Spleen (tissue), 11 donors: ENCODE results near the gene SPEF2. TPM values are rescaled to one million over a fixed set of nuclear protein-coding genes. Genes with fewer than 3 reads are reported as not detected.

Source experiments
- DNase-seq: peaks from one replicate; pipeline ENCODE4 v3.0.0-alpha.2; 2020
- H3K27ac ChIP-seq, 8 donors: fragments of 200-600 bp; sonication (generic) in 7 of 8; 1 replicate in 4 of 8; 2 replicates in 4 of 8; pipeline versions ENCODE4 v1.5.0 to v1.8.0; 2016 to 2021; ENCODE audit warnings: inconsistent platforms in 4 of 8, mild to moderate bottlenecking in 4 of 8, moderate library complexity in 1 of 8
- H3K27me3 ChIP-seq, 7 donors: fragments of 200-600 bp; sonication (generic) in 6 of 7; replicated peaks in 1 of 7; 1 replicate in 4 of 7; 2 replicates in 3 of 7; pipeline versions ENCODE4 v1.5.0 to v1.8.0; 2016 to 2021; ENCODE audit warnings: inconsistent platforms in 3 of 7, mild to moderate bottlenecking in 1 of 7
- H3K36me3 ChIP-seq, 6 donors: fragments of 200-600 bp; sonication (generic) in 5 of 6; 1 replicate in 4 of 6; 2 replicates in 2 of 6; pipeline versions ENCODE4 v1.5.0 to v1.8.0; 2016 to 2021; ENCODE audit warnings: inconsistent platforms in 2 of 6
- H3K4me1 ChIP-seq, 6 donors: fragments of 200-600 bp; sonication (generic) in 5 of 6; 1 replicate in 3 of 6; 2 replicates in 3 of 6; pipeline versions ENCODE4 v1.5.0 to v1.8.0; 2016 to 2021; ENCODE audit warnings: inconsistent platforms in 3 of 6
- H3K4me3 ChIP-seq, 8 donors: fragments of 200-600 bp; sonication (generic) in 7 of 8; 1 replicate in 4 of 8; 2 replicates in 4 of 8; pipeline versions ENCODE4 v1.5.0 to v1.8.0; 2016 to 2021; ENCODE audit warnings: inconsistent platforms in 4 of 8, mild to moderate bottlenecking in 4 of 8, moderate library complexity in 2 of 8
- H3K9me3 ChIP-seq, 8 donors: fragments of 200-600 bp; sonication (generic) in 7 of 8; 1 replicate in 4 of 8; 2 replicates in 4 of 8; pipeline versions ENCODE4 v1.5.0 to v1.8.0; 2016 to 2021; ENCODE audit warnings: inconsistent platforms in 4 of 8
- CTCF ChIP-seq, 11 experiments: fragments of 200-600 bp in 7 of 11; fragments of 450-650 bp in 4 of 11; sonication (generic) in 4 of 11; IDR thresholded peaks in 8 of 11; conservative IDR thresholded peaks in 3 of 11; 1 replicate in 7 of 11; 2 replicates in 4 of 11; pipeline versions ENCODE4 v1.4.0 to v1.8.0; 2016 to 2021; ENCODE audit warnings: antibody characterized with exemption in 11 of 11, inconsistent platforms in 4 of 11, mild to moderate bottlenecking in 1 of 11
- POLR2A ChIP-seq, 3 donors: fragments of 450-650 bp; IDR thresholded peaks; one replicate each; pipeline ENCODE4 v1.5.1; 2017; ENCODE audit warnings: antibody characterized with exemption in 3 of 3, mild to moderate bottlenecking in 1 of 3
- POLR2AphosphoS5 ChIP-seq, 3 donors: sonication (generic); formaldehyde crosslinking; IDR thresholded peaks; one replicate each; pipeline ENCODE4 v1.5.1; 2017; ENCODE audit warnings: antibody characterized with exemption in 3 of 3
- WGBS, 5 donors: extraction: QIAGEN DNeasy Blood & Tissue Kit in 3 of 5; methylation state at CpG; one replicate each; pipeline versions ENCODE4 v1.1.5 to v1.1.7; 2013 to 2018; 5-methylcytosine and 5-hydroxymethylcytosine counted together
- intact Hi-C: fragments of 100-400 bp; cut with DNase I; formaldehyde crosslinking; loops from one replicate; pipeline ENCODE4 v1.15.0; 2023; ENCODE audit warnings: low total_unique reads
- polyA plus RNA-seq, 3 donors: library from polyadenylated mRNA; stranded (reverse); fragments of 200-250 nt; gene quantifications; one replicate each; pipeline ENCODE4 v1.2.1, GENCODE V29; 2013
- total RNA-seq, 7 donors: library from RNA; depleted of rRNA in 3 of 7; stranded (reverse); fragments of >200 nt in 3 of 7; fragmentation: NEBNext Ultra II Directional in 4 of 7; extraction: Animal tissue kit (Norgen Biotek cat#: 25700) in 4 of 7; gene quantifications; one replicate each; pipeline versions ENCODE4 v1.1.0 to v1.2.1, GENCODE V29; 2016 to 2021
- donor health status: healthy with polysubstance abuse.
- donor health status: DM: no; HTN: no; CAD: no; lungs with moderate emphysema.
- donor health status: DM: no; HTN: no; CAD: no.
- donor health status: Bipolar disorder and iron deficiency.
- donor health status: healthy.
- donor health status: DM: no; HTN: no; CAD: no.
- donor health status: DM: yes; HTN: yes; CAD: no.

The SPEF2 gene
- total and polyA plus RNA-seq, 10 donors = 1.7 to 22.6 (median 8.5) TPM

- Histone ChIP-seq H3K27me3 (no peaks in the 10 kb centered on the region), H3K9me3 (peaks cover 0 to 9% (median 0%) of the 10 kb centered on the region in 8 donors), H3K4me1 (peaks cover 0 to 47% (median 23%) of the 10 kb centered on the region in 6 donors), H3K36me3 (no peaks in the 10 kb centered on the region), H3K27ac (peak overlapping the region in 7 of 8 donors; percentile 31 to 90 (median 80)), H3K4me3 (peak overlapping the region in 1 of 8 donors; percentile 10)
- TF ChIP-seq CTCF (IDR thresholded peaks at IDR 0.05 in 8 of 11, conservative IDR thresholded peaks at IDR 0.05 in 3 of 11) = no peak
- TF ChIP-seq POLR2AphosphoS5 (IDR thresholded peaks at IDR 0.05) = peak in 1 of 3 donors; percentile 39
- intact Hi-C loops = no loop called here
- DNase-seq = no peak
- WGBS, 5 donors = 53 to 71% (median 60%) methylated on average over 6 to 8 of the region's 8 CpGs
Measured at GRCh38 chr5:35852084-35852734, 234.5 kb downstream of the SPEF2 start.

- peak overlapping the region in 7 of 8 donors; percentile 61 to 90 (median 80) for H3K27ac ChIP-seq
- peaks cover 0 to 49% (median 23%) of the 10 kb centered on the region in 6 donors for H3K4me1 ChIP-seq
- H3K36me3 ChIP-seq = no peaks in the 10 kb centered on the region
- no peak for DNase-seq
- no peaks in the 10 kb centered on the region for H3K27me3 ChIP-seq
- TF ChIP-seq POLR2AphosphoS5 (IDR thresholded peaks at IDR 0.05) = no peak
- TF ChIP-seq POLR2A (IDR thresholded peaks at IDR 0.05) = no peak
- no peak for TF ChIP-seq CTCF (IDR thresholded peaks at IDR 0.05 in 8 of 11, conservative IDR thresholded peaks at IDR 0.05 in 3 of 11)
- intact Hi-C loops = no loop called here
- peaks cover 0 to 3% (median 0%) of the 10 kb centered on the region in 8 donors for H3K9me3 ChIP-seq
- peak overlapping the region in 1 of 8 donors; percentile 10 for H3K4me3 ChIP-seq
Measured at GRCh38 chr5:35852773-35853172, 235.1 kb downstream of the SPEF2 start.

- peak overlapping the region in 1 of 8 donors; percentile 46 for H3K4me3 ChIP-seq
- intact Hi-C loops = no loop called here
- H3K27me3 ChIP-seq = no peaks in the 10 kb centered on the region
- DNase-seq = no peak
- H3K4me1 ChIP-seq = peaks cover 0 to 49% (median 23%) of the 10 kb centered on the region in 6 donors
- no peaks in the 10 kb centered on the region for H3K9me3 ChIP-seq
- WGBS, 5 donors = 54 to 67% (median 61%) methylated on average over 3 of the region's 3 CpGs
- no peaks in the 10 kb centered on the region for H3K36me3 ChIP-seq
- peak in 1 of 3 donors; percentile 81 for TF ChIP-seq POLR2AphosphoS5 (IDR thresholded peaks at IDR 0.05)
- no peak for TF ChIP-seq CTCF (IDR thresholded peaks at IDR 0.05 in 8 of 11, conservative IDR thresholded peaks at IDR 0.05 in 3 of 11)
- H3K27ac ChIP-seq = peak overlapping the region; percentile 58 to 90 (median 77)
Measured at GRCh38 chr5:35853631-35854030, 236.0 kb downstream of the SPEF2 start.

- no peak for TF ChIP-seq CTCF (IDR thresholded peaks at IDR 0.05 in 8 of 11, conservative IDR thresholded peaks at IDR 0.05 in 3 of 11)
- TF ChIP-seq POLR2AphosphoS5 (IDR thresholded peaks at IDR 0.05) = peak in 1 of 3 donors; percentile 80
- TF ChIP-seq POLR2A (IDR thresholded peaks at IDR 0.05) = no peak
- DNase-seq = no peak
- Histone ChIP-seq H3K4me3 (peak overlapping the region in 1 of 8 donors; percentile 46), H3K9me3 (no peaks in the 10 kb centered on the region), H3K4me1 (peaks cover 0 to 49% (median 23%) of the 10 kb centered on the region in 6 donors), H3K27me3 (no peaks in the 10 kb centered on the region), H3K36me3 (no peaks in the 10 kb centered on the region), H3K27ac (peak overlapping the region; percentile 58 to 90 (median 77))
- intact Hi-C loops = no loop called here
- 54 to 71% (median 65%) methylated on average over 1 of the region's 1 CpG for WGBS, 5 donors
Measured at GRCh38 chr5:35854248-35854647, 236.6 kb downstream of the SPEF2 start.
